ENCODE data around the gene FAM13C.
"Not testable (repeated sequence)": the region's sequence is repeated elsewhere in the genome, so short reads cannot be mapped to it uniquely, and the experiment has no call there.

FAM13C gene

GRCh38 chr10:59276919-59277318, 85.4 kb downstream of the FAM13C start:
- DNase-seq (ENCODE audit: low read depth): no peak

DNA sequence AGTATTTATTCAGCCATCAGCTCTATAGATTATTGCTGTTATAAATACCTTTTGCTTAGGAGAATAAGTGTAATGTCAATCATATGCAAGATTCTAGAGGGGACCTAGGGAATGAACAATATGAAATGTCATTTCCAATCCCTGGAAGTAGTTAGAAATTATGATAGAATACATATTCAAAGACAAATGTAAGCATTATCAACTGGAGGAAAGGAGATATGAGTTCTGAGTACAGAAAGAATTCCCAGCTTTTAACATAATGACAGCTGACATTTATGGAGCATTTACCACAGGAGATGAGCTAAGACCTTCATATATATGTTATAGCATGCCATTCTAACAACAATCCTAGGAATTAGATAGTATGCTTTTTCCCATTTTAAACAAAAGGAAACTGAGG, 86.2 kb downstream of the FAM13C start:
- no peak for DNase-seq (ENCODE audit: low read depth)

DNA sequence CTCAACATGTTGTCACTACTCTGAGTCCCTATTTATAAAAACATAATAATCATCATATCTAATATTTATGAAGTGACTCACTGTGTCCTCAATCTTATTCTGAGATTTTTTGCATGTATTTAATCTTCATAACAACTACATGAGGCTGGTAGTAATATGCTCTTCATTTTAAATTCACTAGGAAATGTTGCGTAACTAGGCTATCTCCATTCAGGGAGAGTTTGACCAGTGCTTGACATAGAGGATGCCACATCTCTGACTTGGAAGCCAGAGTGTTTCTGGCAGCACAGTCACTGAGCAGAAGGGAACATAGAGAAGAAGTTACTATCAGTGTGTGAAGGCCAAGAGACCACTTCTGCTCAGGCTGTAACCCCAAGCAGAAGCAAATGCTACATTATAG, 88.9 kb downstream of the FAM13C start:
- no peak for DNase-seq (ENCODE audit: low read depth)

- DNase-seq (ENCODE audit: low read depth): no peak
Measured at GRCh38 chr10:59272061-59272460, 90.3 kb downstream of the FAM13C start.

- no peak for DNase-seq (ENCODE audit: low read depth)
Measured at GRCh38 chr10:59271160-59271559, 91.2 kb downstream of the FAM13C start.

- no peak for DNase-seq (ENCODE audit: low read depth)
Measured at GRCh38 chr10:59270492-59270891, 91.9 kb downstream of the FAM13C start.

GRCh38 chr10:59269651-59270050, 92.7 kb downstream of the FAM13C start:
- DNase-seq (ENCODE audit: low read depth): no peak

DNA sequence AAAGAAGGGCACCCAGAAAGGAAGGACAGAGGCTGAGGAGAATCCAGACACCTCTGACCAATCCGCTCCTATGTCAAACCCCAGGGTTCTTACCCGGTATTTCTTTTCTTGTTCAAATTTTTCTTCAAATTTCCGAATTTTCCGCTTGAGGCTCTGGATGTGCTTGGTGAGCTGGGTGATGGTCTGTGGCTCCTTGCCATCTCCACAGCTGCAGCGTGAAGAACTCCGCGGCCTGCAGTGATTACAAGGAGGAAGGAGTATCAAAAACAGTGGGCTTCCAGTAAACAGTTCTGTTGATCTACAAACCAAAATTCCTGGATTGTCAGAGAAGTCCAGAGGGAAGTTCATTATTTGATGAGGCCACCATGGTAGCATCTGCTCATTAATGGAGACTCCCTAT, 93.9 kb downstream of the FAM13C start:
- DNase-seq (ENCODE audit: low read depth): no peak

- no peak for DNase-seq (ENCODE audit: low read depth)
Measured at GRCh38 chr10:59266321-59266720, 96.0 kb downstream of the FAM13C start.

DNA sequence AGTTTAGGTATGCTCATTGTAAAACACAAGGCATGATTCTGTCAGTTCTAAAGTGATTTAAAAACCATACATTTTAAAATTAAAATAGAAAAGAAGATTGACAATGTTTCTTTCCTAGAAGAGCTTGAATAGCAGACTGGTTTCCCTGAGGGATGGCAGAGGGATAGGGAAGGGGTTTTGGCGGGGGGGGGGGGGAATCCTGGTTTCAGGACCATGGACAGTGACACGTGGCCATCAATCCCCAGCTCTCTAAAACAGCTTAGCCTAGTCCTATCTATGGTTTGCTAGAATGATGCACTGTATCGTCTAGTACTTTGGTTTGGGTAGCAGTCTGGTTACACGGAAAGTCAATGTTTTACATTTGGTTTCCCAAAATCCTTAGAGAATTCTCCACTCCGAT, 97.2 kb downstream of the FAM13C start:
- no peak for DNase-seq (ENCODE audit: low read depth)

DNA sequence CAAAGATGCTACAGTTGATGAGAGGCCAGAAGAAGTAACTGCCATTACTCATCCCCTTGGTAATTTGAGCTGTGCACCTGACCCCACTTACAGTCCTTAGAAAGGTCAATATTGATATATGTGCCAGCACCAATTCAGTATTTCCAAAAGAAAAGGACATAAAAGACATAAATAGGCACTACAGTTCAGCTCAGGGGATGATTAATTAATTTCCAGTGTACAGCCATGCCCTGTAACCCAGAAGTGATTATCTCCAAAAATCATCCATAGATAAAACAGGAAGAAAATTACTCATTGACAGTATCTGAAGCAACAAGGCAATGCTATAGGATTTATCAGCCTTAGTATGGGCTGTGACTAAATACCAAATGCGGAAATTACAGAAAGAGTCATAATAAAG, 103.5 kb downstream of the FAM13C start:
- DNase-seq (ENCODE audit: low read depth): no peak

GRCh38 chr10:59257224-59257623, 105.1 kb downstream of the FAM13C start:
- no peak for DNase-seq (ENCODE audit: low read depth)

DNA sequence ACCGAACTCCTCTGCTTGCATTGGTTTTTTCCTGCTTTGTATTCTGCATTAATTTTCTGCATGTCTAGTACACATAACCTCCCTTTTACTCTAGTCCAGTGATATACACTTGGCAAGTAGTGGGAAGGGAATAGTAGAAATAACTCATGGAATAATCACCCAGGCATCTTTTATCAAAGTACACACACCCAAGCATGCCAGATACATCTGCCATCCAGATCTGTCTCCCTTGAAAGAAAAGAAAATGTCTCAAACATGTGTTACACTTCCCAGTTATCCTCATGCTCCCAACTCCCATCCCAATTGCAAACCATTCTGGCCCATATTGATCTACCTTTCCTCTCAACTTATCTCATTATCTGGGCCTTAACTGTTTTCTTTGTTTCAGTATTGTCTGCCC, 106.9 kb downstream of the FAM13C start:
- DNase-seq (ENCODE audit: low read depth): no peak

DNA sequence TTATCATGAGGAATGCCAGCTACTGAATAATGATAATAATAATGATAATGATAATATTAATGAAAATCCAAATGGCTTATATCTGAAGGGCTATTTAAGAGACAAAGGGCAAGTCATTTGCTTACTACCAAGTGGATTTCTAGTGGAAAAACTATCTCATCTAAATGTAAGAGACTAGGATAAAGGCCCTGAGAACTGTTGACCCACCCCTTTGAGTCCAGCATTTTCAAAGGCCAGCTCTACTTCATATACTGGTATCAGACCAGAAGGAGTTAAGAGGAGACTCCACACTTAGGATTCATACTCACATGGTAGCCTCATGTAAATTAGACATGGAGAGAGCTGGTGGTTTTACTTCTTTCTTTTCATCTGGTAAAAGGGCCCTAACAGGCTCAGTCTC, 109.9 kb downstream of the FAM13C start:
- no peak for DNase-seq (ENCODE audit: low read depth)

- no peak for DNase-seq (ENCODE audit: low read depth)
Measured at GRCh38 chr10:59245686-59246085, 116.7 kb downstream of the FAM13C start.

- DNase-seq (ENCODE audit: low read depth): no peak
Measured at GRCh38 chr10:59244871-59245270, 117.5 kb downstream of the FAM13C start.

- no peak for DNase-seq (ENCODE audit: low read depth)
Measured at GRCh38 chr10:59243611-59244195, 118.6 kb downstream of the FAM13C start.

DNA sequence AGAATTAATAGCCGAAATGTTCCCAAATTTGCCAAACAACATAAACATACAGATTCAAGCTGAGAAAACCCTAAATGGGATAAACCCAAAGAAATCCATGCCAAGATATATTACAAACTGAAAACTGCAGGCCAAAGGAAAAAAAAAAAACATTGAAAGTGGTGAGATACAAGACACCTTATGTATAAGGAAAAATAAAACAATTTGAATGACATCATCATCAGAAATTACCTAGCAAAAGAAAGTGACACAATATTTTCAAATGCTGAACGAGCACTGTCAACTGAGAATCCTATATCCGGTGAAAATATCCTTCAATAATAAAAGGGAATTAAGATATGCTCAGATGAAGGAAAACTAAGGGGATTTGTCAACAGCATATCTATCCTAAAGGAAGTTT, 119.4 kb downstream of the FAM13C start:
- DNase-seq (ENCODE audit: low read depth): no peak

DNA sequence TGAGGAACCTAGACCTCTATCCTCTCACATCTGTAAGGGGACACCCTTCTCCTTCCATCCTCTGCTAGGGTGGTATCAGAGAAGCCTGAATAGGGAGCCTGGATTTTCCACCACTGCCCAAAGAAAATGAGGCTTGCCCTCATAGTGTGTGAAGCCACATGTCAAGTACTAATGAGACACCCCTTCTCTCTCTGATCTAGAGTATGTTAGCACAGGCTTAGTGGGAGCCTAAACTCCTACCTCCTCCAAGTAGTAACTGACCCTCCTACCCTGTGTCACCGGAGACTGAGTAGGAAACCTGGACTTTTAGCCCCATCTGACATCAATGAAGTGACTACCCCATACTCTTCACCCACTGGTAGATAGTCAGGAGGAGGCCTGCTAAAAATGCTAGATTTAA, 120.3 kb downstream of the FAM13C start:
- no peak for DNase-seq (ENCODE audit: low read depth)

DNA sequence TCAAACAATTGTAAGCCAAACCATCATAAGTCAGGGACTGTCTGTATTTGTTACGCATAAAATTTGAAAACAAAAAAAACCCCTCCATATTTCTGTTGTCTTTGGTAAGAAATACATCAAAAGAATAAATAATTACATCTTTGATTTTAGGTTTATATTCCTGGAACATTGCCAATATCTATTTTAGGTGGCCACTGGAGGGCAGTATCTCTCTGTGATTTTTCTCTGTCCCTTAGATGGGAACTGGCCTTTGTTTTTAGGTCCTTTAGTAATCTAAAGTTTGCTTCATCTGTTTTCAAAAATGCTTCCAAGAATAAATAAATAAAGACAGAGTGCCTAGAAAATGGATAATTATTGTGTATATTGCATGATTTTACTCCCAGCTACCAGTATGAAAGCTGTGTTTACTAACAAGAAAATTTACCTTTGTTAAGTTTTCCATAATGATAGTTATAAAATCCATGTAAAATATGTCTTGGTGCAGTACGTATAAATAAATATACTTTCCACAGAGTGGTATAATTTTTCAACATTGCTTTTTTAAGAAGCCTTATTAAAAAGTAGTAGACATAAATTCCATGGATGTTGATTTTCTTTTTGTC, 121.7 kb downstream of the FAM13C start:
- peak; percentile 62 for DNase-seq (ENCODE audit: low read depth)

- not testable (repeated sequence) for DNase-seq (ENCODE audit: low read depth)
Measured at GRCh38 chr10:59239108-59239507, 123.2 kb downstream of the FAM13C start.

- no peak for DNase-seq (ENCODE audit: low read depth)
Measured at GRCh38 chr10:59237775-59238174, 124.6 kb downstream of the FAM13C start.

- no peak for DNase-seq (ENCODE audit: low read depth)
Measured at GRCh38 chr10:59236064-59236697, 126.2 kb downstream of the FAM13C start.

Measured in ELR (cell line).